Neural crest cell (in vitro differentiated cells): Measurements from ENCODE around the gene PLD2. TPM values are rescaled to one million over a fixed set of nuclear protein-coding genes. Genes with fewer than 3 reads are reported as not detected.

Source experiments
- DNase-seq: peaks from one replicate; pipeline ENCODE4 v3.0.0; 2021; ENCODE audit warnings: low read depth, mixed read lengths, low spot score
- H3K27ac Mint-ChIP-seq: one replicate; pipeline ENCODE4 v1.8.0; 2021; ENCODE audit warnings: mild to moderate bottlenecking, mixed read lengths; ENCODE audit not compliant: unreplicated experiment
- H3K27me3 Mint-ChIP-seq: 2 replicates; pipeline ENCODE4 v1.8.0; 2021; ENCODE audit warnings: low read depth, mild to moderate bottlenecking, mixed read lengths
- H3K36me3 Mint-ChIP-seq: 2 replicates; pipeline ENCODE4 v1.8.0; 2021; ENCODE audit warnings: low read depth, mild to moderate bottlenecking, mixed read lengths
- H3K4me1 Mint-ChIP-seq: 2 replicates; pipeline ENCODE4 v1.8.0; 2021; ENCODE audit warnings: mixed read lengths
- H3K4me3 Mint-ChIP-seq: one replicate; pipeline ENCODE4 v1.8.0; 2021; ENCODE audit warnings: mild to moderate bottlenecking, mixed read lengths
- H3K9me3 Mint-ChIP-seq: 2 replicates; pipeline ENCODE4 v1.8.0; 2021; ENCODE audit warnings: mixed read lengths
- total RNA-seq: library from RNA; stranded (reverse); gene quantifications from 2 replicates; pipeline ENCODE4 v1.2.1, GENCODE V29; 2021
- TF ChIP-seq, protein P1 (sequence below): fragments of 200-600 bp; sonication (generic); conservative IDR thresholded peaks from 2 replicates; pipeline ENCODE4 v1.5.0; 2021; ENCODE audit warnings: antibody characterized with exemption, mild to moderate bottlenecking

PLD2 gene
- total RNA-seq, 1 donor from 2014 or later, result 54.8 TPM

DNA sequence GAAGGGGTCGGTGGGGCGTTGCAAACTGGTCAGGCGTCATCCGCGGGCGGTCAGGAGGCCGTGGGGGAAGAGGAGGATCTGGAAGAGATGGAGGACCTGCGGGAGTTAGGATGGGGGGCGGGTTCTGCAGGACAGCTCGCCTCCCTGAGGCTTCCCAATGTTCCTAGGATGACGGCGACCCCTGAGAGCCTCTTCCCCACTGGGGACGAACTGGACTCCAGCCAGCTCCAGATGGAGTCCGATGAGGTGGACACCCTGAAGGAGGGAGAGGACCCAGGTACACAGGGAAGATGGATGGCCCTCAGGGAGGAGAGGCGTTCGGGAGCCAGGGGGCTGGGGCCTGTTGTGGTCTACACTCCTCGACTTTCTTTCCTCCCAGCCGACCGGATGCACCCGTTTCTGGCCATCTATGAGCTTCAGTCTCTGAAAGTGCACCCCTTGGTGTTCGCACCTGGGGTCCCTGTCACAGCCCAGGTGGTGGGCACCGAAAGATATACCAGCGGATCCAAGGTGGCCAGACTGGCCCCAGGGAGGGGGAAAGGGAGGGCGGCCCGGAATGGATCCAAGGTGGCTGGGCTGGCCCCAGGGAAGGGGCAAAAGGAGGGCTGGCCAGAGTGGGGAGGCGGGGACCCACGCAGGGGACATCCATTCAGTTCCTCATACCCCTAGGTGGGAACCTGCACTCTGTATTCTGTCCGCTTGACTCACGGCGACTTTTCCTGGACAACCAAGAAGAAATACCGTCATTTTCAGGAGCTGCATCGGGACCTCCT lies 839 bp downstream of the PLD2 start:
- Mint-ChIP-seq H3K27me3 (no peaks in the 10 kb centered on the region), H3K4me3 (peak overlapping the region; percentile 90), H3K36me3 (peaks cover 9% of the 10 kb centered on the region), H3K4me1 (peaks cover 34% of the 10 kb centered on the region), H3K27ac (peak overlapping the region; percentile 50), H3K9me3 (no peaks in the 10 kb centered on the region)
- DNase-seq, result no peak
- TF ChIP-seq, protein P1, sequence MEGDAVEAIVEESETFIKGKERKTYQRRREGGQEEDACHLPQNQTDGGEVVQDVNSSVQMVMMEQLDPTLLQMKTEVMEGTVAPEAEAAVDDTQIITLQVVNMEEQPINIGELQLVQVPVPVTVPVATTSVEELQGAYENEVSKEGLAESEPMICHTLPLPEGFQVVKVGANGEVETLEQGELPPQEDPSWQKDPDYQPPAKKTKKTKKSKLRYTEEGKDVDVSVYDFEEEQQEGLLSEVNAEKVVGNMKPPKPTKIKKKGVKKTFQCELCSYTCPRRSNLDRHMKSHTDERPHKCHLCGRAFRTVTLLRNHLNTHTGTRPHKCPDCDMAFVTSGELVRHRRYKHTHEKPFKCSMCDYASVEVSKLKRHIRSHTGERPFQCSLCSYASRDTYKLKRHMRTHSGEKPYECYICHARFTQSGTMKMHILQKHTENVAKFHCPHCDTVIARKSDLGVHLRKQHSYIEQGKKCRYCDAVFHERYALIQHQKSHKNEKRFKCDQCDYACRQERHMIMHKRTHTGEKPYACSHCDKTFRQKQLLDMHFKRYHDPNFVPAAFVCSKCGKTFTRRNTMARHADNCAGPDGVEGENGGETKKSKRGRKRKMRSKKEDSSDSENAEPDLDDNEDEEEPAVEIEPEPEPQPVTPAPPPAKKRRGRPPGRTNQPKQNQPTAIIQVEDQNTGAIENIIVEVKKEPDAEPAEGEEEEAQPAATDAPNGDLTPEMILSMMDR, result no peak

DNA sequence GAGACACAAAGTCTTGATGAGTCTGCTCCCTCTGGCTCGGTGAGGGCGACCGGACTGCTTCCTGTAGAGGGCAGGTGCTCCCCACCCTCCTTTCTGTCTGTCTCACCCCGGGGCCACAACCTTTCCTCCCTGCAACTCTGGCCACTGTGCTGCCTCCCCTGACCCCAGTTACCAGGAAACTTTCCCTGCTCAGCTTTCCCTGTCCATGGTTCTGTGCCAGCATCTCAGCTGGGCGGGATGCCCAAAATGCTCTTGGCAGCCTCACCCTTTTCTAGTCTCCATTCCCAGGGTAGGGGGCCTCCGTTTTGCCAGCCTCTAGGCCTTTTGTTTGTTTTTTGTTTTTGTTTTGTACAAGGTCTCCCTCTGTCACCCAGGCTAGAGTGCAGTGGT lies 1.4 kb downstream of the PLD2 start:
- H3K4me1 Mint-ChIP-seq, result peaks cover 34% of the 10 kb centered on the region
- TF ChIP-seq, protein P1, result no peak
- no peaks in the 10 kb centered on the region for H3K27me3 Mint-ChIP-seq
- no peak for DNase-seq
- no peak overlapping the region for H3K27ac Mint-ChIP-seq
- peaks cover 9% of the 10 kb centered on the region for H3K36me3 Mint-ChIP-seq
- no peaks in the 10 kb centered on the region for H3K9me3 Mint-ChIP-seq
- peak overlapping the region; percentile 90 for H3K4me3 Mint-ChIP-seq

DNA sequence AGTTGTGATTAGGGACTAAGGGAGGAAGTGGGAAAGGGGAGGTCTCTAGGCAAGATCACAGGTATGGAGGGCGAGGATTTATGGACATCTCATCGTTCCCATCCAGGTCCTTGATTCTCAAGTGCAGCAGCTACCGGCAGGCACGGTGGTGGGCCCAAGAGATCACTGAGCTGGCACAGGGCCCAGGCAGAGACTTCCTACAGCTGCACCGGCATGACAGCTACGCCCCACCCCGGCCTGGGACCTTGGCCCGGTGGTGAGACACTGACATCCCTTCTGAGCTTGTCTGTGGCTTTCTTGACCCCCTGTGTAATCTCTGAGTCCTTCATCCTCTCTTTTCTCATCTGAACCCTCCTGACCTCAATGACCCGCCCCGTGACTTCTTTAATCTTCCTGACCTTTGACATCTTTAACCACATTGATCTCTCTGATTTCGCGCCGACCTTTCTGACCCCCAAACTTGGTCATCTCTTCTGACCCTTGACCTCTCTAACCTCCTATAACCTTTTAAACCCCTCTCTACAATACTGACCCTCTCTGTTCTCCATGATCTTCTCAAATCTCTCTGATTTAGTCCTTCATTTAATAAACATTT lies 3.8 kb downstream of the PLD2 start:
- no peaks in the 10 kb centered on the region for H3K9me3 Mint-ChIP-seq
- peaks cover 14% of the 10 kb centered on the region for H3K36me3 Mint-ChIP-seq
- TF ChIP-seq, protein P1, result no peak
- H3K27me3 Mint-ChIP-seq, result no peaks in the 10 kb centered on the region
- DNase-seq, result no peak
- peak overlapping the region; percentile 80 for H3K4me3 Mint-ChIP-seq
- H3K27ac Mint-ChIP-seq, result no peak overlapping the region
- H3K4me1 Mint-ChIP-seq, result peaks cover 30% of the 10 kb centered on the region

DNA sequence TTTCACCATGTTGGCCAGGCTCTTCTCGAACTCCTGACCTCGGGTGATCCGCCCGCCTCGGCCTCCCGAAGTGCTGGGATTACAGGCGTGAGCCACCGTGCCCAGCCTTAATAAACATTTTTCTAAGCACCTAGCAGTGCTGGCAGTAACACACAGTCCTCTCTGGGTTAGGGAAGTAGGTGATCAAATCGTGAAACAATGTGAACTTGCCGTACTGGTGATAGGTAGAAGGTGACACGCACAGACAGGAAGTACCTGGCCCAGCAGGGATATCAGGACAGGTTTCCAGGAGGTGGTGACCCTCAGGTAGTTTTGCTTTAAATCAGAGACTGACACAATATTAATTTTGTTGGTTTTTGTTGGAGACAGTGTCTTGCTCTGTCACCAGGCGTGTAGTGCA lies 4.5 kb downstream of the PLD2 start:
- H3K9me3 Mint-ChIP-seq, result no peaks in the 10 kb centered on the region
- H3K36me3 Mint-ChIP-seq, result peaks cover 14% of the 10 kb centered on the region
- no peak overlapping the region for H3K27ac Mint-ChIP-seq
- TF ChIP-seq, protein P1, result no peak
- peak overlapping the region; percentile 38 for H3K4me3 Mint-ChIP-seq
- DNase-seq, result no peak
- peaks cover 24% of the 10 kb centered on the region for H3K4me1 Mint-ChIP-seq
- H3K27me3 Mint-ChIP-seq, result no peaks in the 10 kb centered on the region

DNA sequence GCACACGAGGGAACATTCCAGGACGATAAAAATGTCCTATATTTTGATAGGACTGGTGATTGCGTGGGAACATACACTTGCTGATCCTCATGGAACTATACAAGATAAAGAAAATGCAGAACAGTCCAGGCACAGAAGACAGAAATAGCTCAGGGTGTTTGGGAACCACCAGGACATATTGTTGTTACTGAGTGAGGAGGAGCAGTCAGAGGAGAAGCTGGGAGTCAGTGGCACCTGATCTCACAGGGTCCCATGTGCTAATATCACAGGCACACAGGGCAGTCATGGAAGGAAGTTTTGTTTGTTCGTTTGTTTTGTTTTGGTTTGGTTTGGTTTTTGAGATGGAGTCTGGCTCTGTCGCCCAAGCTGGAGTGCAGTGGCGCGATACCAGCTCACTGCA lies 5.7 kb downstream of the PLD2 start:
- no peak for DNase-seq
- Mint-ChIP-seq H3K9me3 (no peaks in the 10 kb centered on the region), H3K27me3 (no peaks in the 10 kb centered on the region), H3K4me3 (no peak overlapping the region), H3K4me1 (peaks cover 21% of the 10 kb centered on the region), H3K36me3 (peaks cover 14% of the 10 kb centered on the region), H3K27ac (no peak overlapping the region)
- TF ChIP-seq, protein P1, result no peak
